M059J (cell line): ENCODE results near the gene OR4B1. TPM values are rescaled to one million over a fixed set of nuclear protein-coding genes. Genes with fewer than 3 reads are reported as not detected.

ENCODE experiments used
- DNase-seq: peaks from one replicate; pipeline ENCODE4 v3.0.0-alpha.2; 2012; ENCODE audit warnings: low read depth
- total RNA-seq: library from RNA; depleted of rRNA; stranded (reverse); fragments of >200 nt; shearing (Covaris generic); gene quantifications from 2 replicates; pipeline ENCODE4 v1.2.3, GENCODE V29; 2014; rRNA removed

Gene OR4B1
- total RNA-seq, 1 experiment from 2014 or later: not detected

GRCh38 chr11:48248902-48249301, 32.3 kb downstream of the OR4B1 start:
- DNase-seq: no peak

- no peak for DNase-seq
Measured at GRCh38 chr11:48261600-48261999, 45.0 kb downstream of the OR4B1 start.

GRCh38 chr11:48263423-48263911, 46.9 kb downstream of the OR4B1 start, which contains the start of gene OR4X1:
Gene OR4X1 (plus strand): TSS chr11:48263861. CDS start chr11:48263861, 0 bp downstream.
- DNase-seq: no peak

Other genes with a start within 250 kb of the OR4B1 start
- 32.7 and 54.8 TPM in 2 replicates for gene PTPRJ, start 236.3 kb upstream of the OR4B1 start, total RNA-seq
- gene OR4X2, start 28.3 kb downstream of the OR4B1 start, total RNA-seq: not detected in 2 replicates
- gene OR4X1, start 47.1 kb downstream of the OR4B1 start, total RNA-seq: not detected in 2 replicates
- not detected in 2 replicates for gene OR4S1, start 89.4 kb downstream of the OR4B1 start, total RNA-seq
- gene OR4C3, start 108.1 kb downstream of the OR4B1 start, total RNA-seq: not detected in 2 replicates
- gene OR4C5, start 149.7 kb downstream of the OR4B1 start, total RNA-seq: not detected in 2 replicates